Right hindlimb (tissue), 1 donor: ENCODE data around the gene AGR2.
"Not testable (repeated sequence)": the region's sequence is repeated elsewhere in the genome, so short reads cannot be mapped to it uniquely, and the experiment has no call there.

Experiments used
- DNase-seq: peaks from one replicate; pipeline ENCODE4 v3.0.0-alpha.2; 2018

AGR2 gene

DNA sequence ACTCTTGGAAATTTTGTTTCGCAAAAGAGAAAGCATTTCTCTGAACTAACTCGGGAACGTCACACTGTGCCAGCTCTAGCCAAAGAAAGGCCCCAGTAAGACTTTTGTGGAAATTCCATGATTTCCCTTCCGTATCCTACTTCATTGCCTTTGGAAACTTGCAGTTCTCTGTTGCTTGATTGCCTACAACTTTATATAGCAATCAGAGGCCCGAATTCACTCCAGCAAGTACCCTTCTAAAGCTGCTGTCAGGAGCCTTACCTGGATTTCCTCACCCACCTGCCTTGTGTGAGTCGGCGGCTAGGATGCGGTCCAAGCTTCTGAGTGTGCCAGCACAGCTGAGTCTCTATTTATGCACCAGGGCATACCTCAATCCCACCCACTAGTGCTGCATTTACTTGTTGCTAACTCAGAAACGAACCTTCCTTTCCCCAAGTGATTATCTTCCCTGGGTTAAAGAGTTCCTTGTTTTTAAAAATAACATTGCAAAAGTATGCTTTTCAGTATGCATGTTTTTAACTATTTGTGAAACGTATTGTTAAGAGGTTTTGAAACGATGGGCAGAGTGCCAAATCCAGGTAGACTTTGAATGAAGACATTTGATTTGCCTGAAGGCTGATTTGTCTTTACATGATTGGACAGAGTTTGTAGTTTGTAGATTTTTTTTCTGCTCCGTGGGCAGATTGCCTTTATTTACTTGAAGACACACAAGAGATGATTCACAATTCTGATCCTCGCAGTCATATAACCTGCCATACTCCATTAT lies at the start of gene AGR2:
Gene AGR2 (minus strand): TSS at position 326 of the 766 bp plus-strand sequence. CDS start 3,203 bp downstream, outside the sequence.
- DNase-seq = no peak

GRCh38 chr7:16853189-16853588 lies 48.4 kb upstream of the AGR2 start:
- DNase-seq = not testable (repeated sequence)

DNA sequence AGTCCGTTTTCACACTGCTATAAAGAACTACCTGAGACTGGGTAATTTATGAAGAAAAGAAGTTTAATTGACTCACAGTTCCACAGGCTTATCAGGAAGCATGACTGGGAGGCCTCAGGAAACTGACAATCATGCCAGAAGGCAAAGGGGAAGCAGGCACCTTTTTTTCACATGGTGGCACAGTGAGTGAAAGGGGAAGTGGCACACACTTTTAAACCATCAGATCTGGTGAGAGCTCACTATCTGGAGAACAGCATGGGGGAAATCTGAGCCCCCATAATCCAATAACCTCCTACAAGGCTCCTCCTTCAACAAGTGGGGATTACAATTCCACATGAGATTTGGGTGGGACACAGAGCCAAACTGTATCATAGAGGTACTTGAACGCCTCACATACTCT lies 47.0 kb upstream of the AGR2 start:
- no peak for DNase-seq

GRCh38 chr7:16850614-16851466 lies 46.0 kb upstream of the AGR2 start:
- no peak for DNase-seq

DNA sequence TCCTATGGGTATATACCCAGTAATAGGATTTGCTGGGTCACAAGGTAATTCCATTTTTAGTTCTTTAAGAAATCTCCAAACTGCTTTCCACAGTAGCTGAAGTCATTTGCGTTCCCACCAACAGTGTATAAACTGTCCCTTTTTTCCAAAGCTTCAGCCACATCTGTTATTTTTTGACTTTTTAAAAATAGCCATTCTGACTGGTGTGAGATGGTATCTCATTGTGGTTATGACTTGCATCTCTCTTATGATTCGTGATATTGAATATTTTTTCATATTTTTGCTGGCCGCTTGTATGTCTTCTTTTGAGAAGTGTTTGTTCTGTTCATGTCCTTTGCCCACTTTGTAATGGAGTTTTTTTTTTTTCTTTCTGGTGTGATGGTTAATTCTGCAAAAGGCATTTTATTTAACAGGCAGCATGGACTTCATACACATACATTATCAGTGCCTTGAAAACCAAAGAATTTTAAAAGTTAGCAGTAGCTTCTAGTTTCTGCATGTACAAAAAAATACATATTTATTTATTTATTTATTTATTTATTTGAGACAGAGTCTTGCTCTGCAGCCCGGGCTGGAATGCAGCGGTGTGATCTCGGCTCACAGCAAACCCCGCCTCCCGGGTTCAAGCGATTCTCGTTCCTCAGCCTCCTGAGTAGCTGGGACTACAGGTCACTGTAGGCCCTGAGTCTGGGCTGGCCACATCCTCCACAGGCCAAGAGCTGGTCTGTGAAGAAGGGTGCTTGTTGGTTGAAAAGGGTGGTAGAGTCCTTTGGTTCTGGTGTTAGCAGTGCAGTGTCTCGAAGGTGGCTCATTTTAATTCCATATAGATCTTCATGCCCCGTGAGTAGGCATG lies 44.7 kb upstream of the AGR2 start:
- DNase-seq = no peak

DNA sequence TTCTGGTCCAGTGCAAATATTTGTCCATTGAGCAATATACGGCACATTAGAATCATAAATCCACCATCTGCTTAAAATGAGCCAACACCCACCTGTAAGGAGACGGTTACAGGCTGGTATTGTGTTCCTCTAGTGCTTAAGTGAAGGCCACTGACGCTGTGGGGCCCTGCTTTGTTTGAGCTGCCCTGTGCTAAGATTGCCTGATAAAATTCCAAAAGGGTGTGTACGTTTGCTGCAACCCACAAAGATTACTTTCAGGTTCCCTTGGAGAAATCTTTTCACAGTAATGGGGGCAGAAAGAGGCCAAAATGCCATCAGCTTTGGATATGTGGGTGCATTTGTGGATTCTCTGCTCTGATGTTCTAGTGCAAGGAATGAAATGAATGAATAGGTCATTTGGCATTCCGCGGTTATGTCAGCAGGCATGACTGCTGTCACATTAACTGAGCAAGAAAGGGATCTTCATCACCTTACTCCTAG lies 42.6 kb upstream of the AGR2 start:
- no peak for DNase-seq

DNA sequence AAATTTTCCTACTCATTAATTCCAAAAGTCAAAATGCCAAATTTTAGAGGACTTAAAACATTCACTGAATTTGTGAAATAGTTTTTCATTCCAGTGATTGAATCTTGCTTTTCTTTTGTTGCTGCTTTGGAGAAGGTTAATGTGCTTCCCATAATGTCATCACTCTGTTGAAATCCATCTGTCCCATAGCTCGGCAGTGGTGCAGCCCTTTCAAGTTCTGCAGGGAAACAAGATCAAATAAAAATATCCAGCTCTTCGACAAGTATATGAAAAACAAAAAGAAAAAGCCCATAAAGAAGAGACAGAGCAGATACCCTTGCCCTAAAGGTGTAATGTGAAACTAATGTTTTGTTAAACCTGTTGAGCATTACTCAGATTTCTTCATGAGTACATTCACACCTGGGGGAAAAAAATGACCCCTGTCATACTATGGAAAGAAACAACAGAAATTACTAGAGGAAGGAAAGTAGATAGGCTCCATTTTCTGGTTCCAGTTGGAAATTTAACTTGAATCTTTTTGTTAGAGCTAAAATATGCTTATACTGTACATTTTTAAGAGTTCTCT lies 41.9 kb upstream of the AGR2 start:
- DNase-seq = no peak

- DNase-seq = no peak
Observed at GRCh38 chr7:16845746-16846145, 40.9 kb upstream of the AGR2 start.

DNA sequence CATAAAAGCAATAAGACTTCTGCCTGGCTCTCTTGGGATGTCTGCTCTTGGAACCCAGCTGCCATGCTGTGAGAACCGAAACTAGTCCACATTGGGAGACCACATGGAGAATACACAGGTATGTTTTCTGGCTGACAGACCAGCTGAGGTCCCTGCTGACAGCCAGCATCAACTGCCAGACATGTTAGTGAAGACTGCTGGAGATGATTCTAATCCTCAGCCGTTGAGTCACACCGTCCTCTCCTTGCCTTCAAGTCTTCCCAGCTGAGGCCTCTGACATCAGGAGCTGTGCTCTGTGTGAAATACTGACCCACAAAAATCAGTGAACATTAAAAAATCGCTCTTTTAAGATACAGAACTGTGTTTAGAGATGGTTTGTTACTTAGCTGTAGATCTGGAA lies 36.9 kb upstream of the AGR2 start:
- DNase-seq = no peak

DNA sequence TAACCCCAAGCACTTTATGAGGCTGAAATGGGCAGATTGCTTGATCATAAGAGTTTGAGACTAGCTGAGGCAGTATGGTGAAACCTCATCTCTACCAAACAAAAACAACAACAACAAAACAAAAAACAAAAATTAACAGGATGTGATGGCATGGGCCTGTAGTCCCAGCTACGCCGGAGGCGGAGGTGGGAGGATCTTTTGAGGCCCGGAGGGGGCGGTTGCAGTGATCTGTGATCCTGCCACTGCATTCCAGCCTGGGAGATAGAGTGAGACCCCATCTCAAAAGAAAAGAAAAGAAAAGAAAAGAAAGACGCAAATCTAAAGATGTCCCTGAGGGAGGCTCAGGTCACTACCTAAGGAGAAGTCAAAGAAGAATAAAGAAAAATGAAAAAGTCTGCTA lies 35.3 kb upstream of the AGR2 start:
- no peak for DNase-seq

- no peak for DNase-seq
Observed at GRCh38 chr7:16839646-16840045, 34.8 kb upstream of the AGR2 start.

DNA sequence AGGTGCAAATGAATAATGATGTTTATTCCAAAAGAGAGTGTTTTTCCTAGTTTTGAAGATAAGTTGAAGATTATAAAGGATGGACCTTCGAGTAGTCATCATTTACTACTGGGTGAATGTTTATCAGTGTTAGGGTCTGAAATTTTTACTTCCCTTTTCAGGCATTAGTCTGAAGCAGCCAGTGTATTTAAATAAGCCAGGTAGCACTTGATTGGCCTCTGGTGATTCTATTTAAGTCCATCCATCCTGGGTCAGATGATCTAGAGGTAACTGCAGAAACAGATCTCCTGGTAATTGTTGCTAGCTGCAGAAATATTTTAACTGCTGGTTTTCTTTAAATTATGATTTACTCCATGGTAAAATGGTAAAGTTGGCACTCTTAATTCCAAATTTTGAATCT lies 34.1 kb upstream of the AGR2 start:
- no peak for DNase-seq

- DNase-seq = no peak
Observed at GRCh38 chr7:16838386-16838785, 33.6 kb upstream of the AGR2 start.

DNA sequence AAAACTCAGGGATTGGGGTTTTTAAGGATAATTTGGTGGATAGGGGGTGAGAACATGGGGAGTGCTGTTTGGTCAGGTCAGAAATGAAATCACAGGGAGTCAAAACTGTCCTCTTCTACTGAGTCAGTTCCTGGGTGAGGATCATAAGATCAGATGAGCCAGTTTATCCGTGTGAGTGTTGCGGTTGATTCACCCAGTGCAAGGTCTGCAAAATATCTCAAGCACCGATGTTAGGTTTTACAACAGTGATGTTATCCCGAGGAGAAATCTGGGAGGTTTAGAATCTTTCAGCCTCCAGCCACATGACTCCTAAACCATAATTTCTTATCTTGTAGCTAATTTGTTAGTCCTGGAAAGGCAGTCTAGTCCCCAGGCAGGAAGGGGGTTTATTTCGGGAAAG lies 31.7 kb upstream of the AGR2 start:
- DNase-seq = no peak

- no peak for DNase-seq
Observed at GRCh38 chr7:16833373-16833772, 28.6 kb upstream of the AGR2 start.

DNA sequence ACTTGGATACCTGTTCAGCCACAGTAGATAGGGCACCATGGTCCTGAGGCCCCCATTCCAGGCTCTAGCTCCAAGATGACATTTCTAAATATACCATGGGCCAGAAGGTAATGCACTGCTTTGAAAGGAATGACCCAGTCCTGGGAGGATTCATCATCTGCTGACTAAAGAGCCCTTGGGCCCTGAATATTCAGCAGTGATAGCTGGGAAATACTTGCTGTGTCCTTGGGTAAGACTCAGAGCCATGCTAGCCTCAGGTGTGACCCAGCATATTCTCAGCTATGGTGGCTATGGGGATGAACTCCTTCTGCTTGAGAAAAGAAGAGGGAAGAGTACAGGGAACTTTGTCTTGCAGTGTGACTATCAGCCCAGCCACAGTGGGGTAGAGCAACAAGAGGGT lies 21.3 kb upstream of the AGR2 start:
- DNase-seq = no peak

DNA sequence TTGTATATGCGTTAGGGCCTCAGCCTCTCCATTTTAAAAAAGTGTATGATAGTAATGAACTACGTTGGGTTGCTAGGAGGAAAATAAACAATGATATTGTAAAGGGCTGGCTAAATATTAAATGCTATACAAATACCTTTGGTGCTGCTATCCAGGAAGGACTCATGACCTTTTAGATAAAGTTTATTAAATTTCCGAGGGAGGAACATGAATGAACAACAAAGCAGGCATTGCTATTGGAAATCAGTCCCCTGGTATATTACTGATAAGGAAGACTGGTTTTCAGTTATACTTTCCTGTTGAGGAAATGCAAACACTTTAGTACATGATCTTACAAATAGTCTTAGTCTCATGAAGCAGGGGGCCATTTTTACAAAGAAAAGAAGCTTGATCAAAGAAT lies 17.2 kb upstream of the AGR2 start:
- no peak for DNase-seq

GRCh38 chr7:16818732-16819131 lies 13.9 kb upstream of the AGR2 start:
- no peak for DNase-seq

DNA sequence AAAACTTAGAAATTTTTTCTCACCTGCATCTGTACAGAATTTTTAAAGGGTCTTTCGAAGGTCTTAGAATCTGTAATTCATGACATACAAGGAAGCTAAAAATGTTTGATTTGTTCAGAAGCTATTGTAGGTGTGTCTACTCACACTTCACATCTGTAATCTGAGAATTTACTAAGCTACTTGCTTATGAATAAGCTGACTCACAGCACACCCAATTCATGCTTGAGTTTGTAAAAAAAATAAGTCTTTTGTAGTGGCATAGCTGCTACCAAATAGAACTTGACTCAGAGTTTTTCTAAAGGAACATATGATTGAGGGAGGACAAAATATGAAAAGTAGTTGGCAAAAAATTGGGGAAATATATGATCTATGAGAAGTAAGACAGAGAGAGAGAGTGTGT lies 12.7 kb upstream of the AGR2 start:
- DNase-seq = no peak

- no peak for DNase-seq
Observed at GRCh38 chr7:16816824-16817223, 12.0 kb upstream of the AGR2 start.

DNA sequence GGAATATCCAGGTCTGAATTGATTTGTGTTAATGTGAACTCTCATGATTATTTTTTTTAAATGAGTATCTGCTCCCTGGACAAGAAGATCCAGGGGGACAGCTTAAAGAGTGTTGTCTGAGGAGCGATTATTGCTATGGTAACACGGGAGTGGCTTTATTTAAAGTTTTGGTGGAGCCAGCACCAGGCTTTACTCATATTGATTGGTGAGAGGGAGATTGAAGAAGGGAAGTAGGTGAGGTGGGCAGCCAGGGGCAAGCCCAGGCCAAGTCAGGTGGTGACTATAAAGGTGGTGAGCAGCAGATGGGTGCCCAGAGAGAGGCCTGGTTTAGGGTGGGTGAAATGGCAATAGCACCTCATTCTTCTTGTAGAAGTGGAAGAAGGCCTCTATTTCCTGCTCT lies 10.2 kb upstream of the AGR2 start:
- DNase-seq = no peak

DNA sequence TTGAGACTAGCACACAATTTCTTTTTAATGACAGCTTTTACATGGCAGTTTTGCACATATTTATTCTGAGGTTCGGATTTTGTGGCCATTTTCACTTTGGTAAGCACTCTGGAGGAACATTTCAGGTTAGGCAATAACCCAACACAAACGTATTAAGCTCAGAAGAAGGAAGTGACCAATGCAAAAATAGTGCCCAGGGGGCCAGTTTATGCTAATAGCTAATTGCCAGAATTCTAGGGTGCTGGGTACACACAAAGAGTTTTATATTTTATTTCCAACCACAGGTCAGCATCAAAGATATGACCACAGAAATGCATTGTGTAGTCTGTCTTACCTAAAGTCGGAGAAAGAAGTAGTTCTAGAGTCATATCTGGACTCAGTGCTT lies 8.4 kb upstream of the AGR2 start:
- no peak for DNase-seq
